C4-2B (cell line): ENCODE results near the gene TXK.

ENCODE experiments used
- H3K27ac ChIP-seq: fragments of 450-650 bp; 2 replicates; pipeline ENCODE4 v1.5.1; 2017
- ZFX ChIP-seq: fragments of 450-650 bp; IDR thresholded peaks from 2 replicates; pipeline ENCODE4 v1.6.1; 2017
- TF ChIP-seq, protein P1 (sequence below): fragments of 450-650 bp; conservative IDR thresholded peaks from 2 replicates; pipeline ENCODE4 v1.5.1; 2017; ENCODE audit warnings: mild to moderate bottlenecking

The TXK gene

DNA sequence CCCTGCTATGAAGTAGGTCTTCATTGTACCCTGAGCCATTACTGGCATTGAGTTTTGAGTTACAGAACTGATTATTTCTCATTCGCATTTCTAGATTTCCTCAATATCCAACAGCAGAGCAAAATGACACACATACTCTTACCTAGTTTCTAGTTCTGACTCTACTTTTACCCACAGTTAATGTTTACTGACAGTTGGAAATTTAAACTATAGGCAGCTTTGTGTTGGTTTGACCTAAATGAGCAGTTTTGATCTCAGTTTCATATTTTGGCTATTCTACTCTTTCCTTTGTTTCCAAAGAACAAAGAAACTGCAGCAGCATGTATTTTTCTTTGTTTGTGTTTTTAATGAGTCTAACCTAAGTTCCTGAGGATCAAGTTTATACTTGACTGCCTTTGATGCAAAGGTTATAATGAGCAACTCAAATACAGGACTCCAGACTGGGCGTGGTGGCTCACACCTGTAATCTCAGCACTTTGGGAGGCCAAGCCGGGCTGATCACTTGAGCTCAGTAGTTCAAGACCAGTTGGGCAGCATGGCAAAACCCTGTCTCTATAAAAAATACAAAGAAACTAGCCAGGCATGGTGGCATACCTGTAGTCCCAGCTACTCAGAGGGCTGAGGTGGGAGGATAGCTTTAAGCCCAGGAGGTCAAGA lies 30.4 kb downstream of the TXK start:
- no peak overlapping the region for H3K27ac ChIP-seq
- TF ChIP-seq ZFX, result no peak
- TF ChIP-seq, protein P1, sequence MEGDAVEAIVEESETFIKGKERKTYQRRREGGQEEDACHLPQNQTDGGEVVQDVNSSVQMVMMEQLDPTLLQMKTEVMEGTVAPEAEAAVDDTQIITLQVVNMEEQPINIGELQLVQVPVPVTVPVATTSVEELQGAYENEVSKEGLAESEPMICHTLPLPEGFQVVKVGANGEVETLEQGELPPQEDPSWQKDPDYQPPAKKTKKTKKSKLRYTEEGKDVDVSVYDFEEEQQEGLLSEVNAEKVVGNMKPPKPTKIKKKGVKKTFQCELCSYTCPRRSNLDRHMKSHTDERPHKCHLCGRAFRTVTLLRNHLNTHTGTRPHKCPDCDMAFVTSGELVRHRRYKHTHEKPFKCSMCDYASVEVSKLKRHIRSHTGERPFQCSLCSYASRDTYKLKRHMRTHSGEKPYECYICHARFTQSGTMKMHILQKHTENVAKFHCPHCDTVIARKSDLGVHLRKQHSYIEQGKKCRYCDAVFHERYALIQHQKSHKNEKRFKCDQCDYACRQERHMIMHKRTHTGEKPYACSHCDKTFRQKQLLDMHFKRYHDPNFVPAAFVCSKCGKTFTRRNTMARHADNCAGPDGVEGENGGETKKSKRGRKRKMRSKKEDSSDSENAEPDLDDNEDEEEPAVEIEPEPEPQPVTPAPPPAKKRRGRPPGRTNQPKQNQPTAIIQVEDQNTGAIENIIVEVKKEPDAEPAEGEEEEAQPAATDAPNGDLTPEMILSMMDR, result no peak

DNA sequence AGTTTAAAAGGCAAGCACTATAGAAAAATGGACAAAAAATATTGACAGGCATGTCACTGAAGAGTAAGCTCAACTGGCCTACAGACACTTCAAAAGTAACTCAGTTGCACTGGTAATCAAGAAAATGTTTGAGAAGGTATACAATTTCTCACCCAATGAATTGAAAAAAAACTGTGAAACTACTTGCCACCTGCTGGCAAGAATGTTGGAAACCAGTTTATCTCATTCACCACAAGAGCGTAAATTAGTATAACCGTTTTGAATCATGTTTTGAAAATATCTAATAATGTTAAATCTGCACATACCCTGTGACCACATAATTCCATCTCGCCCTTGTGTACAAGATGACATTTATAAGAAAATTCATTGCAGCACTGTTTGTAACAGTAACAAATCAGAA lies 31.7 kb downstream of the TXK start:
- TF ChIP-seq, protein P1, result peak; percentile 15
- TF ChIP-seq ZFX, result no peak
- no peak overlapping the region for H3K27ac ChIP-seq

DNA sequence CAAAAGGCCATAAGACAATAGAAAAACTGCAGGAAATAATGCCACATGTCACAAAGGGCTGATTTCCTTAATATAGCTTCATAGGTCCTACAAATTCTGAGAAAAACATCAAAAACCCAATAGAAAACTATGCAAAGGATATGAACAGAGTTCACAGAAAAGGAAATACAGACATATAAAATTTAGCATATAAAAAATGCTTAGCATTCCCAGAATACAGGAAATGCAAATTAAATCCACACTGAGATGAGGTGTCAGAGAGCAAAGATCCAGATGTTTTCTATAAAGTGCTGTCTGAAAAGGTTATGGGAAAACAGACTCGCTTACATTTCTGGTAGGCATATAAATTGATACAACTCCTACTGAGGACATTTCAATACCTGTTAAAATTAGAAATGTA lies 33.8 kb downstream of the TXK start:
- no peak for TF ChIP-seq ZFX
- TF ChIP-seq, protein P1, result no peak
- H3K27ac ChIP-seq, result no peak overlapping the region

DNA sequence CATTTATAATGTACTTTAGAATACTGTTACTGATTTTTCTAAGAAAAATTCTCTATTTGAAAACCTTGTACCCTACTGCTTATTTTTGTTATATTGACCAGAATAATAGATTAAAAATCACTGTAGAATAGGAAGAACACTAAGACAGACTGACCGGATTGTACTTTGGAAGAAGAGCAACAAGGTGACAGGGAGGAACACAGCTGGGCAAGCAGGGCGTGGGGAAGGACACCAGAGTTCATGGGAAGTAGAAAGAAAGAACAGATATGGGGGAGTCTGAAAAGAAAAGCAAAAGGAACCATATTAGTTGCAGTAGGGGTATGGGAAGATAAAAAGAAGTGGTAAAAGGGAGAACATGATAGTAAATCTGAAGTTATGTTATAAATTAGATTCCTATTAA lies 38.6 kb downstream of the TXK start:
- TF ChIP-seq ZFX, result no peak
- TF ChIP-seq, protein P1, result no peak
- H3K27ac ChIP-seq, result no peak overlapping the region

DNA sequence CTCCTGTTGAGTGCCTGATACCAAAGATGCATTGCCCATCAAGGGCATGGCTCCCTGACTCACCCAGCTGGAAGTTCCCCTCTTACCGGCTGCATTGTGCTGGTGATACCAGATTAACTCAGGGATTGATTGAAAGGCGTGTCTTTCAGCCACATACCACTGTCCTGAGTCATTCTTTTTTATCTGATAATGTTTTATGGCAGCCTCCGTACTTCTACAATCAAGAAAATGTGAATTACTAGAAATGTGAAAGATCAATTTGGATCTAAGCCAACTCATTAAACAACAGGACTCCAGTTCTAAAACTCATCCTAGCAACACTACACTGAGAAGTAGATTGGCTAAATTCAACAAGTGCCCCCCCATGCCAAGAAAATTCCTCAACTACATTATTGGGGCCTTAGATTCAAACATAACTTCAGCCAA lies 40.0 kb downstream of the TXK start:
- TF ChIP-seq, protein P1, result no peak
- no peak for TF ChIP-seq ZFX
- H3K27ac ChIP-seq, result no peak overlapping the region

DNA sequence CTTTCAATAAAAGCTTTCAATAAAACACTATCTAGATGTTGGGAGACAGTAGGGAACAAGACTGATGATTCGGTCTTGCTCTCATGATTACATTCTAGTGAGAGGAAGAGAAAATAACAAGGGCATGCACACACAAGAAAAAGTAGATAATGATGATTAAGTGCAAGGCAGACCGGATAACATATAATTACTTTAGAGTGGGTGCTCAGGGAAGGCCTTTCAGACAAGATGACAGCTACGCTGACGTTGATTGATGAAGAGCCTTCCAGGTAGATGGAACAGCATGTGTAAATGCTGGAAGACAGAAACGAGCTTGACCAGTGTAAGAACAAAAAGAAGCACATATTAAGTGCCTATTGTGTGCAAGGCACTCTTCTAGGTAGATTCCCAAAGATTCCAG lies 43.4 kb downstream of the TXK start:
- TF ChIP-seq ZFX, result no peak
- TF ChIP-seq, protein P1, result no peak
- H3K27ac ChIP-seq, result no peak overlapping the region

DNA sequence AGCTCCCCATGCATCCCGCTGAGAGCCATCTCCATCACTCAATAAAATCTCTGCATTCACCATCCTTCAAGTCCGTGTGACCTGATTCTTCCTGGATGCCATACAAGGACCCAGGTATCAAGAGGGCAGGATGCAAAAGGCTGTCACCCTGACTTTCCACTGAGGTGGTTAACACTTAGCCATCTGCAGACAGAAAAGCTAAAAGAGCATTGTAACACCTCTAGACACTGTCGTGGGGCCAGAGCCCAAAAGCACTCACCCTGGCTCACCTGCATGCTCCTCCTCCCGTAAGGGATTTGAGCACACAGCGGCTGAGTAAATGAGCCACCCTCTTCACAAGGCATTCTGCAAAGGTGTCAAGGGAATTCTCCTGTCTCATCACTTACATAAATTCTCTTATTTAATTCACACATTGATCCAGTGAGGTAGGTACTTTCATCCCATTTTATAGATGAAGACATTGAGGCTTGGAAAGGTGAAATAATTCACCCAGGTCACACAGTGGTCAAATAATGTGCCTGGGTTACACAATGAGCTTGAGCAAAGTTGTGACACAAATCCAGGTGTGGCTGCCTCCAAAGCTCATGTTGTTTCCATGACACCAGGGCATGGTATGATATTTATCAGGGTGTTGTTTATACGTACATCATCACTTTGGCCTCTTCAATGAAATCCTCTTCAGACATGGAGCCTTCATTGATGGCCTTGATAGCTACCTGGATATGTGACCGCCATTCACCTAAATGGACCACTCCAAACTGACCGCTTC lies 48.0 kb downstream of the TXK start:
- TF ChIP-seq, protein P1, result no peak
- no peak for TF ChIP-seq ZFX
- H3K27ac ChIP-seq, result no peak overlapping the region
